OCI-LY7 (cell line): ENCODE data around the gene UPF2. TPM values are rescaled to one million over a fixed set of nuclear protein-coding genes. Genes with fewer than 3 reads are reported as not detected.

Source experiments
- BruUV-seq: library from RNA; stranded (reverse); fragments of 400-500 nt; replicated peaks from 2 replicates; lab custom pipeline; 2021; lab: Mats Ljungman, UMichigan
- CTCF ChIA-PET: fragments of 300-600 bp; sonication (Branson Sonifier 250); formaldehyde crosslinking; loops from one replicate; lab custom pipeline; 2022; ENCODE audit warnings: antibody characterized with exemption; ENCODE audit not compliant: unreplicated experiment; lab: Charles Lee
- POLR2A ChIA-PET: fragments of 300-600 bp; sonication (Branson Sonifier 250); formaldehyde crosslinking; loops from one replicate; lab custom pipeline; 2022; ENCODE audit warnings: antibody characterized with exemption; lab: Charles Lee
- DNase-seq: peaks from one replicate; pipeline ENCODE4 v3.0.0-alpha.2; 2015; ENCODE audit warnings: low spot score
- H2AFZ ChIP-seq: fragments of 200-600 bp; sonication (generic), shearing (Covaris generic); 2 replicates; pipeline ENCODE4 v1.6.1; 2014; ENCODE audit warnings: mild to moderate bottlenecking, antibody characterized with exemption, low read length, moderate library complexity
- H3K27ac ChIP-seq: fragments of 200-600 bp; sonication (generic); 2 replicates; pipeline ENCODE4 v1.5.1; 2014; ENCODE audit warnings: mixed run types, low read depth, mild to moderate bottlenecking, moderate library complexity, low read length, inconsistent platforms; ENCODE audit not compliant: poor library complexity, severe bottlenecking
- H3K36me3 ChIP-seq: fragments of 200-600 bp; sonication (generic); 2 replicates; pipeline ENCODE4 v1.6.1; 2014; ENCODE audit warnings: mild to moderate bottlenecking, antibody characterized with exemption, low read length, moderate library complexity, mixed read lengths; ENCODE audit not compliant: insufficient read depth
- H3K4me1 ChIP-seq: fragments of 200-600 bp; sonication (generic); 2 replicates; pipeline ENCODE4 v1.5.1; 2014; ENCODE audit warnings: mild to moderate bottlenecking, low read length; ENCODE audit not compliant: insufficient read depth, poor library complexity, severe bottlenecking
- H3K4me2 ChIP-seq: fragments of 200-600 bp; sonication (generic); 2 replicates; pipeline ENCODE4 v1.6.1; 2014; ENCODE audit warnings: mild to moderate bottlenecking, low read length
- H3K4me3 ChIP-seq: fragments of 200-600 bp; sonication (generic); 2 replicates; pipeline ENCODE4 v1.5.1; 2014; ENCODE audit warnings: mild to moderate bottlenecking, low read depth, low read length; ENCODE audit not compliant: poor library complexity, severe bottlenecking
- H3K79me2 ChIP-seq: fragments of 200-600 bp; sonication (generic); 2 replicates; pipeline ENCODE4 v1.6.1; 2016; ENCODE audit warnings: low read depth, mild to moderate bottlenecking, low read length, moderate library complexity, mixed read lengths; ENCODE audit not compliant: insufficient read depth
- H3K9me2 ChIP-seq: fragments of 200-600 bp; sonication (generic); 2 replicates; pipeline ENCODE4 v1.6.1; 2016; ENCODE audit warnings: mild to moderate bottlenecking, low read length, mixed read lengths; ENCODE audit not compliant: insufficient read depth
- H3K9me3 ChIP-seq: fragments of 200-600 bp; sonication (generic); 2 replicates; pipeline ENCODE4 v1.6.1; 2014; ENCODE audit warnings: mild to moderate bottlenecking, mixed run types, low read length, mixed read lengths
- H4K20me1 ChIP-seq: fragments of 200-600 bp; sonication (generic); 2 replicates; pipeline ENCODE4 v1.6.1; 2014; ENCODE audit warnings: mild to moderate bottlenecking, antibody characterized with exemption, low read length, moderate library complexity, mixed read lengths; ENCODE audit not compliant: insufficient read depth
- CTCF ChIP-seq: fragments of 200-600 bp; sonication (generic); conservative IDR thresholded peaks from 2 replicates; pipeline ENCODE4 v1.5.1; 2014; ENCODE audit warnings: mild to moderate bottlenecking, antibody characterized with exemption, low read length, moderate library complexity, mixed read lengths
- EZH2phosphoT487 ChIP-seq: fragments of 200-600 bp; sonication (generic); IDR thresholded peaks from 2 replicates; pipeline ENCODE4 v1.6.1; 2018; ENCODE audit warnings: low read depth, borderline replicate concordance, mild to moderate bottlenecking, mixed run types, antibody characterized with exemption, low read length, moderate library complexity, mixed read lengths
- intact Hi-C: fragments of 100-400 bp; cut with micrococcal nuclease; formaldehyde crosslinking; loops from one replicate; pipeline ENCODE4 v1.10.0; 2022; ENCODE audit not compliant: unreplicated experiment
- total RNA-seq, 2 experiments: library from RNA; depleted of rRNA in 1 of 2; stranded (reverse); fragments of >200 nt in 1 of 2; shearing (Covaris generic) in 1 of 2; gene quantifications; 2 replicates each; pipeline ENCODE4 v1.2.3, GENCODE V29; 2014 to 2022

Gene UPF2
- total RNA-seq, 2 experiments from 2014 or later = 24.8 to 46.8 TPM

DNA sequence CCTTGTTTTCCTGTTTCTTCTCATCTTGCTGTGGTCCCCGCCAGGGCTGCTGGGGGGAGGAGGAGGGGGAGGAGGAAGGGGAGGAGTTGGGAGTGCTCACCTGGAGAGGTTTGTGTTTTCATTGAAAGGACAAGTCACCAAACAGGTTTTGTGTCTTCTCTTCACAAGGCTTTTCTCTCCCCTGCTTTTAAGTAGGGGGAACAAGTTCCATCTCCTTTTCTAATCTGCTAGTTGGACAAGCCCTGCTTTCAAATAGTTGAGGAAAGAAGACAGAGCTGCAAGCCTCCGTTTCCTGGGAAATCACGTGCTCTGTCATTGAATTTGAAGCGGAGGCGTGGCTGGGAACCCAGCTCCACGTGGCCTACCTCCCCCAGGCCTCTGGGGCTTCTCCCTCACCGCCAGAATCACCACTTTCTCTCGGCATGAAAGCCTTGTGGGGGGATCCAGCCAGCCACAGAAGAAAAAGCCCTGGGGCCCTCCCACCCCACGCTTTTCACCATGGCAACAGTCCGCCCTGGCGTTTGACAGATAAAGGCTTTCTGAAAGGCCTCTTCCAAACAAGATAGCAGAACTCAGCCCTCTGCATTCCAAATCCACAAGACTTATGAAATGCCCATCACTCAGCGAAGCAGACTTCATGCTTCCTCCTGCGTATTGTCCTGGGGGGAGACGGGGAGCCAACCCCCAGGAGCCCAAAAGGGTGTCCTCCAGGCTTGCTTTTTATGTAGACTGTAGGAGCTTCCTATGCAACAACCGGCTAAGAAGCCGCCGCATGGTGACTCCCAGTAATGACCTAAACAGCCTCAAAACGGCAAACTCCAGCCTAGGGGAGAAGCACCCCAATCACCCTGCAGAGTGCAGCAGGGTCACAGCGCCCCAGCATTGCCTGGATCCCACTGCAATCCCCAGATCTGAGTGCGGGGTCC lies 167.8 kb downstream of the UPF2 start:
- no peak for TF ChIP-seq CTCF
- TF ChIP-seq EZH2phosphoT487 = no peak
- H3K79me2 ChIP-seq = no peaks in the 10 kb centered on the region
- BruUV-seq = no TSS peak

GRCh38 chr10:11871466-11871865 lies 171.1 kb downstream of the UPF2 start:
- no peak for DNase-seq
- Histone ChIP-seq H3K9me2 (no peaks in the 10 kb centered on the region), H4K20me1 (no peaks in the 10 kb centered on the region), H3K4me3 (no peak overlapping the region), H3K4me2 (no peak overlapping the region), H3K27ac (no peak overlapping the region), H3K9me3 (no peaks in the 10 kb centered on the region), H2AFZ (no peak overlapping the region), H3K4me1 (no peaks in the 10 kb centered on the region), H3K79me2 (no peaks in the 10 kb centered on the region), H3K36me3 (no peaks in the 10 kb centered on the region)
- POLR2A ChIA-PET = interaction anchor here (0.6 kb wide), 1 partner anchor 153 kb away, joined by 3 read pairs; no protein-coding TSS in a partner anchor
- intact Hi-C loops = no loop called here
- no TSS peak for BruUV-seq
- TF ChIP-seq EZH2phosphoT487 (no peak), CTCF (no peak)
- CTCF ChIA-PET = no interaction called here

More for the DNA sequence above, 167.8 kb downstream of the UPF2 start:
- intact Hi-C loops = no loop called here
- no peak for DNase-seq
- Histone ChIP-seq H2AFZ (no peak overlapping the region), H3K27ac (no peak overlapping the region), H3K4me2 (no peak overlapping the region), H4K20me1 (no peaks in the 10 kb centered on the region), H3K36me3 (no peaks in the 10 kb centered on the region), H3K4me1 (no peaks in the 10 kb centered on the region), H3K9me3 (no peaks in the 10 kb centered on the region), H3K4me3 (no peak overlapping the region), H3K9me2 (no peaks in the 10 kb centered on the region)
- POLR2A ChIA-PET = no interaction called here
- CTCF ChIA-PET = interaction anchor here (0.5 kb wide), 1 partner anchor 10 kb away, joined by 3 read pairs; no protein-coding TSS in a partner anchor
